ENCODE results near the gene GLRX. TPM values are rescaled to one million over a fixed set of nuclear protein-coding genes. Genes with fewer than 3 reads are reported as not detected.

Gene GLRX
- total and polyA plus RNA-seq, 10 of the 15 experiments (the other 5 are each of a cell fraction or from before 2014, with no cell fraction given), result 63.0 to 366 (median 186) TPM

- H3K9ac ChIP-seq (ENCODE audit: control insufficient read depth, insufficient read depth, low read length), result no peak overlapping the region
- no peaks in the 10 kb centered on the region for H3K9me3 ChIP-seq (replicated peaks; ENCODE audit: control insufficient read depth, insufficient read depth, low read length)
- DNase-seq (ENCODE audit: low read depth, low spot score), result no peak
- in situ Hi-C loops (cut with MboI) (no loop called here), intact Hi-C loops (cut with micrococcal nuclease; ENCODE audit: unreplicated experiment) (loop anchor here (1.0 to 10.0 kb wide), 3 partner anchors 62 to 288 kb away; partner anchors contain the start of genes ARSK and SKIC3)
- peaks cover 23% of the 10 kb centered on the region for H3K4me1 ChIP-seq (ENCODE audit: control insufficient read depth, insufficient read depth, low read length)
- no TSS peak for BruUV-seq (replicated peaks)
- ChIA-PET CTCF (interaction anchor here (0.8 to 17.6 kb wide), 22 partner anchors 10 to 759 kb away, joined by 3 to 653 read pairs (median 6); partner anchors contain the start of genes GLRX, RFESD and RHOBTB3), RAD21 (ENCODE audit: unreplicated experiment) (interaction anchor here (0.6 to 11.7 kb wide), 19 partner anchors 11 to 1299 kb away, joined by 3 to 209 read pairs (median 4); partner anchors contain the start of genes ARSK, GLRX, LIX1 and RFESD), POLR2A (interaction anchor here (0.6 to 1.7 kb wide), 8 partner anchors 17 to 1252 kb away, joined by 3 to 6 read pairs (median 5); no protein-coding TSS in a partner anchor), SMC1A (ENCODE audit: uncharacterized antibody, unreplicated experiment) (interaction anchor here (0.7 to 21.9 kb wide), 22 partner anchors 9 to 494 kb away, joined by 3 to 622 read pairs (median 6); partner anchors contain the start of genes GLRX and RFESD)
- peak; percentile 92 for ATAC-seq
- H3K4me2 ChIP-seq (ENCODE audit: control insufficient read depth, insufficient read depth), result 0 out of 2 replicates have a peak overlapping the region, but pooled peaks have one; percentile 1
- H3K4me3 ChIP-seq, result no peak overlapping the region
- no peak overlapping the region for H3K27ac ChIP-seq (ENCODE audit: control insufficient read depth, insufficient read depth)
- peak; percentile 49 for FAIRE-seq
- WGBS (ENCODE audit: insufficient coverage, insufficient replicate concordance, low lambda C conversion rate, missing lambda C conversion rate), result 1% methylated on average over 11 of the region's 11 CpGs
- H2AFZ ChIP-seq (ENCODE audit: control insufficient read depth, low read depth, low read length), result peak overlapping the region; percentile 63
- H4K20me1 ChIP-seq (ENCODE audit: control insufficient read depth, insufficient read depth), result no peaks in the 10 kb centered on the region
- H3K79me2 ChIP-seq (ENCODE audit: control insufficient read depth, insufficient read depth, low read length), result no peaks in the 10 kb centered on the region
- no peaks in the 10 kb centered on the region for H3K36me3 ChIP-seq (ENCODE audit: control insufficient read depth in 2 of 2, insufficient read depth in 2 of 2, low read length in 1 of 2)
- no peaks in the 10 kb centered on the region for H3K27me3 ChIP-seq (replicated peaks in 1 of 2; ENCODE audit: control insufficient read depth in 2 of 2, insufficient read depth in 2 of 2, low read length in 1 of 2)
- TF ChIP-seq IKZF2 (IDR thresholded peaks at IDR 0.05) (peak; percentile 69 to 78; a peak in 3 of 4 replicates), E2F4 (IDR thresholded peaks at IDR 0.05; ENCODE audit: low read depth, low read length) (no peak), YBX1 (IDR thresholded peaks at IDR 0.05) (no peak), ZNF687 (IDR thresholded peaks at IDR 0.05) (peak; percentile 63; the same call in 1 of the 2 replicates), ETV6 (conservative IDR thresholded peaks at IDR 0.05 in 1 of 2, IDR thresholded peaks at IDR 0.05 in 1 of 2; ENCODE audit: borderline replicate concordance in 1 of 2, low read depth in 1 of 2) (peak in 1 of 2 experiments; percentile 65; a peak in 2 of 4 replicates), NFYA (IDR thresholded peaks at IDR 0.05; ENCODE audit: borderline replicate concordance, low read depth, low read length) (no peak), GABPA (IDR thresholded peaks at IDR 0.05; ENCODE audit: low read depth) (no peak), NFYB (IDR thresholded peaks at IDR 0.05; ENCODE audit: insufficient read depth, low read depth, low read length) (no peak), JUNB (IDR thresholded peaks at IDR 0.05) (peak; percentile 48; the same call in 1 of the 2 replicates), SREBF1 (IDR thresholded peaks at IDR 0.05; ENCODE audit: low read length) (no peak), ATF7 (IDR thresholded peaks at IDR 0.05; ENCODE audit: low read depth) (peak; percentile 59; the same call in 1 of the 2 replicates), BCL11A (IDR thresholded peaks at IDR 0.05; ENCODE audit: low read depth, low read length) (0 out of 2 replicates have a peak, but pooled peaks have one; percentile 11), RAD51 (IDR thresholded peaks at IDR 0.05) (no peak), SMC3 (IDR thresholded peaks at IDR 0.05; ENCODE audit: borderline replicate concordance, low read length) (peak; percentile 89), SPI1 (IDR thresholded peaks at IDR 0.05; ENCODE audit: borderline replicate concordance, insufficient read depth, low read depth, low read length) (peak; percentile 66; the same call in 1 of the 2 replicates), PAX5 (IDR thresholded peaks at IDR 0.05; ENCODE audit: borderline replicate concordance, low read depth, low read length) (peak; percentile 35; the same call in 1 of the 2 replicates), CHD2 (IDR thresholded peaks at IDR 0.05; ENCODE audit: borderline replicate concordance, low read depth, low read length) (no peak)
These were observed 20.5 kb upstream of the GLRX start for GRCh38 chr5:95842854-95843544.
